ENCODE results near the gene CHAC1. TPM values are rescaled to one million over a fixed set of nuclear protein-coding genes. Genes with fewer than 3 reads are reported as not detected.

CHAC1 gene
- total RNA-seq, 1 donor from 2014 or later = 25.3 TPM

- H3K9me3 ChIP-seq = no peaks in the 10 kb centered on the region
- H3K4me1 ChIP-seq = peaks cover 9% of the 10 kb centered on the region
- DNase-seq (ENCODE audit: extremely low spot score in 2 of 2) = no peak
- H3K4me3 ChIP-seq = no peak overlapping the region
- no peaks in the 10 kb centered on the region for H3K27me3 ChIP-seq
- intact Hi-C loops (cut with DNase I) = no loop called here
- H3K36me3 ChIP-seq = no peaks in the 10 kb centered on the region
- TF ChIP-seq POLR2AphosphoS5 (IDR thresholded peaks at IDR 0.05; ENCODE audit: insufficient read depth in 1 of 2, low read depth in 1 of 2) (no peak), CTCF (IDR thresholded peaks at IDR 0.05) (no peak), POLR2A (IDR thresholded peaks at IDR 0.05) (no peak)
- no peak overlapping the region for H3K27ac ChIP-seq
These were observed 39.3 kb upstream of the CHAC1 start for GRCh38 chr15:40914013-40914412.

GRCh38 chr15:40914486-40914885 is 38.8 kb upstream of the CHAC1 start:
- H3K4me1 ChIP-seq = peaks cover 9% of the 10 kb centered on the region
- intact Hi-C loops (cut with DNase I) = no loop called here
- H3K27ac ChIP-seq = no peak overlapping the region

GRCh38 chr15:40915116-40915661 is 38.1 kb upstream of the CHAC1 start:
- H3K4me1 ChIP-seq = peaks cover 3% of the 10 kb centered on the region
- H3K4me3 ChIP-seq = no peak overlapping the region
- intact Hi-C loops (cut with DNase I) = no loop called here
- no peak for DNase-seq (ENCODE audit: extremely low spot score in 2 of 2)
- H3K27ac ChIP-seq = no peak overlapping the region
- H3K9me3 ChIP-seq = no peaks in the 10 kb centered on the region
- TF ChIP-seq POLR2A (IDR thresholded peaks at IDR 0.05) (no peak), CTCF (IDR thresholded peaks at IDR 0.05) (no peak), POLR2AphosphoS5 (IDR thresholded peaks at IDR 0.05; ENCODE audit: insufficient read depth in 1 of 2, low read depth in 1 of 2) (no peak)
- H3K27me3 ChIP-seq = no peaks in the 10 kb centered on the region
- no peaks in the 10 kb centered on the region for H3K36me3 ChIP-seq

More at GRCh38 chr15:40914486-40914885, 38.8 kb upstream of the CHAC1 start:
- no peak for DNase-seq (ENCODE audit: extremely low spot score in 2 of 2)
- TF ChIP-seq CTCF (IDR thresholded peaks at IDR 0.05) (no peak), POLR2AphosphoS5 (IDR thresholded peaks at IDR 0.05; ENCODE audit: insufficient read depth in 1 of 2, low read depth in 1 of 2) (no peak), POLR2A (IDR thresholded peaks at IDR 0.05) (no peak)
- no peaks in the 10 kb centered on the region for H3K36me3 ChIP-seq
- no peak overlapping the region for H3K4me3 ChIP-seq
- no peaks in the 10 kb centered on the region for H3K27me3 ChIP-seq
- H3K9me3 ChIP-seq = no peaks in the 10 kb centered on the region

- H3K9me3 ChIP-seq = no peaks in the 10 kb centered on the region
- no peak overlapping the region for H3K4me3 ChIP-seq
- DNase-seq (ENCODE audit: extremely low spot score in 2 of 2) = no peak
- H3K4me1 ChIP-seq = no peaks in the 10 kb centered on the region
- TF ChIP-seq POLR2AphosphoS5 (IDR thresholded peaks at IDR 0.05; ENCODE audit: insufficient read depth in 1 of 2, low read depth in 1 of 2) (no peak), CTCF (IDR thresholded peaks at IDR 0.05) (no peak), POLR2A (IDR thresholded peaks at IDR 0.05) (no peak)
- intact Hi-C loops (cut with DNase I) = no loop called here
- H3K27me3 ChIP-seq = no peaks in the 10 kb centered on the region
- no peak overlapping the region for H3K27ac ChIP-seq
- H3K36me3 ChIP-seq = no peaks in the 10 kb centered on the region
These were observed 37.6 kb upstream of the CHAC1 start for GRCh38 chr15:40915679-40916078.

GRCh38 chr15:40917585-40917984 is 35.7 kb upstream of the CHAC1 start:
- TF ChIP-seq POLR2A (IDR thresholded peaks at IDR 0.05) (no peak), POLR2AphosphoS5 (IDR thresholded peaks at IDR 0.05; ENCODE audit: insufficient read depth in 1 of 2, low read depth in 1 of 2) (no peak), CTCF (IDR thresholded peaks at IDR 0.05) (no peak)
- no peaks in the 10 kb centered on the region for H3K36me3 ChIP-seq
- H3K4me3 ChIP-seq = no peak overlapping the region
- H3K27me3 ChIP-seq = no peaks in the 10 kb centered on the region
- DNase-seq (ENCODE audit: extremely low spot score in 2 of 2) = no peak
- no peak overlapping the region for H3K27ac ChIP-seq
- H3K4me1 ChIP-seq = no peaks in the 10 kb centered on the region
- intact Hi-C loops (cut with DNase I) = no loop called here
- no peaks in the 10 kb centered on the region for H3K9me3 ChIP-seq
